ENCODE measurements around the gene LMF1.

LMF1 gene

DNA sequence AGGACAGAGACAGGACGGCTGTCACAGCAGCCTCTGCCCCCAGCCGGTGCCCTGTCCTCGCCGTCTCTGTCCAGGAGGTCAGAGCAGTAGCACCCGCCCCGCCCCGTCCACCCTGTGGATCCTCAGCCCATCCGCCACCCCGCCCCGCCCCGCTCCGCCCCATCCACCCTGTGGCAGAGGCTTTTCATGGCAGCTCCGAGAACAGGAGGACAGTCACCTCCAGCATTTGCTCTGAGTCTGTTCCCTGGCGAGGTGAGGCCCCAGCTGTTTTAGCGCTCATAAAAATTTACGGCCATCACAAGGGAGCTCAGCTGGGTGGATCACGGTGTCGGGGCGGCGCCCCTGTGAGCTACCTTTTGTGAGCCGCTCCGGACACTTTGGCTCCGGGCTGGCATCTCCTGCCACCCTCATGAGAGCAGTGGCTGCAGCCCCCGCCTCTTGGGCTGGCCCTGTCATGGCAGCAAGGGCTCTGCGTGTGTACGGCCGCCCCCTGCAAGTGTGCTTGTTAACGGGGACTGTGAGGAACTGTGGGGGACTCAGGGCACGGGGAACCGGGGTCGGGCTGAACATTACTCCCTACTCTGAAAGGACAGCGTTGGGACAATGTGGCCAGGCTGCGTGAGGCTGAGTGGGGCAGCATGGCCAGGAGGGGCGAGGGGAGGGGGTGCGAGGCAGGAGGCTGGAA, 138.0 kb downstream of the LMF1 start:
- Mint-ChIP-seq H3K27me3 (peaks cover 9 to 15% of the 10 kb centered on the region in 2 donors), H3K36me3 (ENCODE audit: insufficient read depth) (no peaks in the 10 kb centered on the region), H3K27ac (no peak overlapping the region), H3K9me3 (no peaks in the 10 kb centered on the region), H3K4me1 (ENCODE audit: low read depth in 2 of 2) (no peaks in the 10 kb centered on the region), H3K4me3 (no peak overlapping the region)
- no peak for DNase-seq
- no peak for ATAC-seq (replicated peaks)

DNA sequence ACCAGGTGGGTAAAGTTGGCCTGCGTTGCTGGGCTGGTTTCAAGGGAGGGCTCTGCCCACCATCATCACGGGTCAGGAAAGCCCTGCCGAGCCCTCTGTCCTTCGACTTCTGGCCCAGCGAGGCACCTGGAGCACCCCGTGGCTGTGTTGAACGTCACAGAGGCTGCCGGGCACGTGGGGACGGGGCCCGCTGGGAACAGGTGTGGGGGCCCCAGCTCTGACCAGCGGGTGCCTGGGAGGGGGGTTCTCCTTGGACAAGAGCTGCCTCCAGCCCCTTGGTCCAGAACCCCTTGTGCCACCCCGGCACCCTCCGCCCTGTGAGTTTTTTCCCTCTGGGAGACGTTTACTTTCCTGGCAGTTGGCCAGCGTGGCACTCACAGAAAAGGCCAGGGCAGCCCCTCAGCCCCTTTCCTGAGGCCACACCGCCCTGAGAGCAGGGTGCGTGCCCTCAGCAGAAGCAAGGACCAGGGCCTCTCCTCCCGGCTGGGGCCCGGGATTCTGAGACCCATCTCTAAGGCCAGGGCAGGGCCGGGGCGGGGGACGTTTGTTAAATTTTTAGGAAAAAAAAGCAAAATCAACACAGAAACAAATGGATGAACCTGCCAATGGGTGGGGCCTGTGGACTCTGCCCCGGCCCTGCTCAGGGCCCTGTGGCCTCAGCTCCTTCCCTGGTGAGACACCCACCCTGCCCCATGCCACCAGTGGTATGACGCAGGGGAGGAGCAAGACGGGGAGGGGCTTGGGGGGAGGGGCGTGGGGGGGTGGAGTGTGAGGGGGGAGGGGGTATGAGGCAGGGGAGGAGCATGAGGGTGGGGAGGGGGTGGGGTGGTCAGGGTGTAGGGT, 139.0 kb downstream of the LMF1 start:
- H3K4me1 Mint-ChIP-seq (ENCODE audit: low read depth in 2 of 2): no peaks in the 10 kb centered on the region
- DNase-seq: no peak
- H3K36me3 Mint-ChIP-seq (ENCODE audit: insufficient read depth): no peaks in the 10 kb centered on the region

DNA sequence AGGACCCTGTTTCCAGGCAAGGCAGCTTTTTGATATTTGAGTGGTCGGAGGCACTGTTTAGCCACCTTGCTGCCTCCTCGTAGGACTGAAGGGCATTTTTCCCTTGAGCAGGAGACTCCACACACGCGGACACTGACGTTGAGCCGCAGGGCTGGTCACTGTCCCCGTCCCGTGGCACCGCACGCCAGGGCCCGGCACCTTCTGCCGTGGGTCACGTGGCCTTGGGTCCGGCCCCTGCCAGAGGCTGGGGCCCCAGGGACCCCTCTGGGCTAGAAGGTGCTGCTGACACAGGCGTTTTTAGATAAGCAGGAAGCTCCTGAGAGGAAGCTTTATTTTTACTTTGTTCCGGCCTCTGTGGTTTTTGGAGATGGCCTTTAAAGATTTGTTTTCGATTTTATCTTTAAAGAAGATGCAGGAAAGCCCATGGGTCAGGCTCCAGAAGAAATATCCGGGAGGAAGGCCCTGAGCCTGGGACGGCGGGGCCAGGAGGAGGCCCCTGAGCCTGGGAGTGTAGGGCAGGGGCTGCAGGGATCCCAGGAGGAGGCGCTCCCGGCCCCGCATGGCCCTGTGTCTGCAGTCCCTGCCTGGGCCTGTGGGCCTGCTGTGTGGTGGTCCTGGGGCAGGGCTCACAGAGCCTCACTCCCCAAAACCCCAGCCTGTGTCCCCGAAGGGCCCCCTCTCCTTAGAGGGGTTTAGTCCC, 139.8 kb downstream of the LMF1 start:
- H3K36me3 Mint-ChIP-seq (ENCODE audit: insufficient read depth): no peaks in the 10 kb centered on the region
- H3K27me3 Mint-ChIP-seq: peaks cover 10 to 15% of the 10 kb centered on the region in 2 donors

More for the DNA sequence above, 139.0 kb downstream of the LMF1 start:
- H3K9me3 Mint-ChIP-seq: no peaks in the 10 kb centered on the region
- H3K27me3 Mint-ChIP-seq: peaks cover 9 to 15% of the 10 kb centered on the region in 2 donors
- no peak for ATAC-seq (replicated peaks)
- H3K4me3 Mint-ChIP-seq: no peak overlapping the region
- no peak overlapping the region for H3K27ac Mint-ChIP-seq

DNA sequence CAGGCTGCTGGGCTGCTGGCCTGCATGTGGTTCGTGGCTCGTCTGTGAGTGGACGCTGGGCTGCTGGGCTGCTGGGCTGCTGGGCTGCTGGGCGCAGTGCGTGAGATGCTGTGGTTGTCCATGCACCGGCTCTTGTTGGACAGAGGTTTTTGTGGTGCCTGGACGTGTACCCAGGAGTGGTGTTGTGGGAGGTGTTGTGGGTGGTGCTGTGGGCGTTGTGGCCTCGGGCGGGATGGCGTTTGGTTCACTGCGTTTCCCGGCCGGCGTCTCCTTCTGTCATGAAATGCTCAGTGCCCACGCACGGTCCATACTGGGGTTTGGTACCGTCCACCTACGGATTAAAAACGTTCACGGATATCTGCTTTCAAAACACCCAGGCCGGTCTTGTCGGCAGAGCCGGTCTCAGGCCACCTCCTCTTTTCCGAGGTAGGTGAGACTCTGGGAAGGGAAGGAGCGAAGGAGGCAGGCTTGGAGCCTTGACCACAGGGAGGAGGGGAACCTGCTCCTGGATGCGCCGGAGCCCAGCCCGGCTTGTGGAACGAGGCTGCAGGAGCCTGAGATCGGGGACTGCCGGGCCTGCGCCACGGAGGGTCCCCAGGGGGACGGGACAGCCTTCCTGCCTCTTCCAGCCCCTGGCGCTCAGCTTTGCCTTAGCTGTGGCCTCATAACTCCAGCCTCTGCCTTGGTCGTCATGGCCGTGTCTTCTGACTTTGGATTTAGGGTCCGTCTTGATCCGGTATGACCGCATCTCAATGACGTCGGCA, 140.5 kb downstream of the LMF1 start:
- H3K4me1 Mint-ChIP-seq (ENCODE audit: low read depth in 2 of 2): no peaks in the 10 kb centered on the region
- no peak overlapping the region for H3K27ac Mint-ChIP-seq
- no peak for DNase-seq
- H3K9me3 Mint-ChIP-seq: no peaks in the 10 kb centered on the region
- H3K36me3 Mint-ChIP-seq (ENCODE audit: insufficient read depth): no peaks in the 10 kb centered on the region
- no peak for ATAC-seq (replicated peaks)
- H3K27me3 Mint-ChIP-seq: peaks cover 14 to 15% of the 10 kb centered on the region in 2 donors
- no peak overlapping the region for H3K4me3 Mint-ChIP-seq

More for the DNA sequence above, 139.8 kb downstream of the LMF1 start:
- Mint-ChIP-seq H3K27ac (no peak overlapping the region), H3K4me3 (no peak overlapping the region), H3K4me1 (ENCODE audit: low read depth in 2 of 2) (no peaks in the 10 kb centered on the region), H3K9me3 (no peaks in the 10 kb centered on the region)
- DNase-seq (no peak), ATAC-seq (replicated peaks) (no peak)

DNA sequence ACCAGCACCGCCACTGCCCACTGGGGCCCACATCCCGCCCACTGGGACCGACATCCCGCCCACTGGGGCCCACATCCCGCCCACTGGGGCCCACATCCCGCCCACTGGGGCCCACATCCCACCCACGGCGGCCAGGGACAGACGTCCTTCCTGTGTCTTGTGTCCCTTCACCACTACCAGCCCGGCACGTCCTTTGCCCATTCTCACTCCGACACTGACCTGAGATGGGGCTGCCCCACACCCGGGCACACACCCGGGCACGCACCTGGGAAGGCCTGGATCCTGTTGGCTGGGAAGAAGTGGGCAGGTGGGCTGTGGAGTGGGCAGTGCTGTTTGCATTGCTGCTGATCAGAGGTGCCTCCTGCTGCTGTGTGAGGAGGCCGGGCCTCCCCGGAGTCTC, 141.9 kb downstream of the LMF1 start:
- DNase-seq: no peak
- no peak for ATAC-seq (replicated peaks)
- H3K36me3 Mint-ChIP-seq (ENCODE audit: insufficient read depth): no peaks in the 10 kb centered on the region
- H3K4me1 Mint-ChIP-seq (ENCODE audit: low read depth in 2 of 2): no peaks in the 10 kb centered on the region
- no peaks in the 10 kb centered on the region for H3K9me3 Mint-ChIP-seq
- H3K4me3 Mint-ChIP-seq: no peak overlapping the region
- peaks cover 14 to 15% of the 10 kb centered on the region in 2 donors for H3K27me3 Mint-ChIP-seq
- H3K27ac Mint-ChIP-seq: no peak overlapping the region

DNA sequence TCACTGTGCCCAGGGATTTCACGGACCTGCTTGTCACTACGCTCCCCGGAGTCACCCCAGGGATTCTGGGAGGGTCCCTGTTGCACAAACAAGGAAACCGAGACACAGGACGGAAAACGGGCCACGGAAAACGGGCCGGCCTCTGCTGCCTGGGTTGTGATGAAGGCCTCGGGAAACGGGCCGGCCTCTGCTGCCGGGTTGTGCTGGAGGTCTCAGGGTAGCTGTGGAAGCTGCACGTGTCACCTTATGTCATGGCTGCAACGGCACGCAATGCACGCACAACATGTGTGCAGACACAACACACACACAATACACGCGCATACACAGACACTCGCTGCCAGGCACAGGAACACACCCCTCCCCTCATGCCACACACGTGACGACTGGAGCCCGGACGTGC, 143.3 kb downstream of the LMF1 start:
- ATAC-seq (replicated peaks): no peak
- Mint-ChIP-seq H3K4me1 (ENCODE audit: low read depth in 2 of 2) (no peaks in the 10 kb centered on the region), H3K4me3 (no peak overlapping the region), H3K27me3 (peaks cover 14 to 15% of the 10 kb centered on the region in 2 donors), H3K27ac (no peak overlapping the region), H3K9me3 (no peaks in the 10 kb centered on the region), H3K36me3 (ENCODE audit: insufficient read depth) (no peaks in the 10 kb centered on the region)
- no peak for DNase-seq

DNA sequence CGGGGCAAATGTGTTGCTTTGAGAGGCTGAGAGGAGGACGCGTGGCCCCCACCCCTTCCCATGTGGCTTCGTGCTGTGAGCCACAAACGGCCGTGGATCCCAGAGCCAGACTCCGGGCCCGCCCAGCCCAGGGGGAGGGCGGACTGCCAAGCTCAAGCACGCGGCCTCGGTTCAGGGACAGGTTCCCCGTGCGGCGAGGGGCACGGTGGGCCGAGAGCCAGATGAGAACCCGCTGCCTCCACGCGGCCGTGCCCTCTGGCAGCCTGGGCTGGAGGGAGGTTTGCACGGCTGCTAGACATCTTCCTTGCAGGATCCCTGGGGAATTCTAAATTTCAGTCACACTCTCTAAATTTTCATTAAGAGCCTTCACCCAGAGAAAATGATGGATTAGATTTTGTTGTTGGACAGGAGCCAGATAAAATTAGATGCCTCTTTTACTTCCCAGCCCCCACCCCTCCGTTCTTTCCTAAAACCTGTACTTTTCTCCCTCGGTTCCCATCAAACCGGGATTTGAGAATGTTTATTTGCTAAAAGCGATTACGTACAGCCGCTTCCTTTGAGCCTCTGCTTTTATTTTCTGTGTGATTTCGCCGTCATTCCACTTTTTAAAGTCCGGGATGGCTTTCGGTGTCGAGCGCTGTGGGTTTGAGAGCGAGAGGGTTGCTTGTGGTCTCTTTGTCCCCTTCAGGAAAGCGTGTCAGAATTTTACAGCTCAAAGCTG, 145.3 kb downstream of the LMF1 start:
- no peak overlapping the region for H3K4me3 Mint-ChIP-seq
- no peak for ATAC-seq (replicated peaks)
- no peaks in the 10 kb centered on the region for H3K36me3 Mint-ChIP-seq (ENCODE audit: insufficient read depth)
- H3K27ac Mint-ChIP-seq: no peak overlapping the region
- H3K27me3 Mint-ChIP-seq: peaks cover 15 to 18% of the 10 kb centered on the region in 2 donors
- no peaks in the 10 kb centered on the region for H3K9me3 Mint-ChIP-seq
- no peaks in the 10 kb centered on the region for H3K4me1 Mint-ChIP-seq (ENCODE audit: low read depth in 2 of 2)
- no peak for DNase-seq

DNA sequence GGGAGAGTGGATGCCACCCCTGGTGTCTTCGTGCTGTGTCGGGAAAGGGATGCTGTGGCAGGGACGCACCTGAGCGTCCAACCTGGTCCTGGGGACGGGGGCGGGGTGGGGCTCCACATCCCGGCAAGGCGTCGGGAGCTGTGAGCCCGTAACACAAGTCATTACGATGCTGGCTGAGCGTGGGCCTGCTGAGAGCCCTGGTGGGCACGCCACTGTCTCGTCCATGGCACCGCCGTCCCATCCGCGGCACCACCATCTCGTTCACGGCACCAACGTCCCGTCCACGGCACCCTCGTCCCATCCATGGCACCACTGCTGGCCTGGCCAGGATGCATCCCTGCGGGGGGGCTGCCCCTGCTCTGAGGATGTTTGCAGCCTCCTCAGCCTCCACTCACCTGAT, 146.2 kb downstream of the LMF1 start:
- Mint-ChIP-seq H3K27me3 (peaks cover 7 to 12% of the 10 kb centered on the region in 2 donors), H3K36me3 (ENCODE audit: insufficient read depth) (no peaks in the 10 kb centered on the region), H3K4me1 (ENCODE audit: low read depth in 2 of 2) (peaks cover 0 to 2% of the 10 kb centered on the region in 2 donors), H3K4me3 (no peak overlapping the region), H3K9me3 (no peaks in the 10 kb centered on the region), H3K27ac (no peak overlapping the region)
- no peak for DNase-seq
- no peak for ATAC-seq (replicated peaks)

DNA sequence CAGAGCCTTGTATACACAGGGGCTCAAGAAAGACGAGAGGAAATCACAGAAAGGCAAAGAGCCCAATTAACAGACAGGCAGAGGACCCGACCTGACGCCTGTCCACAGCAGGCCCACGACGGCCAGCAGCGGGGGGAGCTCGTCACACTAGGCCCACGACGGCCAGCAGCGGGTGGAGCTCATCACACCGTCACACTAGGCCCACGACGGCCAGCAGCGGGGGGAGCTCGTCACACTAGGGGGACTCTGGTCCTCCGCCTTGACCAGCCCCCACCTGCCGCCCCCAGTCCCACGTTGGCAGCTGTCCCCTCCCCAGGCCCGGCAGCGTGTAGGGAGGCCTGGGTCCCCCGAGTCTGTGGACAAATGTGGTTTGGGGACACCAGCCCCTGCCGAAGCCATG, 146.6 kb downstream of the LMF1 start:
- DNase-seq (no peak), ATAC-seq (replicated peaks) (no peak)
- peaks cover 3 to 9% of the 10 kb centered on the region in 2 donors for H3K27me3 Mint-ChIP-seq
- H3K9me3 Mint-ChIP-seq: no peaks in the 10 kb centered on the region
- no peaks in the 10 kb centered on the region for H3K36me3 Mint-ChIP-seq (ENCODE audit: insufficient read depth)
- no peak overlapping the region for H3K4me3 Mint-ChIP-seq
- peaks cover 0 to 2% of the 10 kb centered on the region in 2 donors for H3K4me1 Mint-ChIP-seq (ENCODE audit: low read depth in 2 of 2)
- no peak overlapping the region for H3K27ac Mint-ChIP-seq

DNA sequence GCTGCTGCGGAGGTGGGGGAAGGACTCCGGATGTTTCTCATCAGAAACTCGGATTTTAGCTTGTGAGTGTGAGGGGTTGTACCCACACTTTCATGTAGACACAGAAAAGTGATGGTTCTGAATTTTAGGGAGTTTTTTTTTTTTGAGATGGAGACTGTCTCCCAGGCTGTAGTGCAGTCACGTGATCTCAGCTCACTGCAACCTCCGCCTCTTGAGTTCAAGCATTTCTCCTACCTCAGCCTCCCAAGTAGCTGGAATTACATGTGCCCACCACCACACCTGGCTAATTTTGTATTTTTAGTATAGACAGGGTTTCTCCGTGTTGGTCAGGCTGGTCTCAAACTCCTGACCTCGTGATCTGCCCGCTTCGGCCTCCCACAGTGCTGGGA, 147.9 kb downstream of the LMF1 start:
- Mint-ChIP-seq H3K9me3 (no peaks in the 10 kb centered on the region), H3K36me3 (ENCODE audit: insufficient read depth) (no peaks in the 10 kb centered on the region), H3K27ac (no peak overlapping the region), H3K27me3 (peaks cover 0 to 9% of the 10 kb centered on the region in 2 donors), H3K4me3 (no peak overlapping the region), H3K4me1 (ENCODE audit: low read depth in 2 of 2) (peaks cover 0 to 2% of the 10 kb centered on the region in 2 donors)
- no peak for ATAC-seq (replicated peaks)
- DNase-seq: no peak

DNA sequence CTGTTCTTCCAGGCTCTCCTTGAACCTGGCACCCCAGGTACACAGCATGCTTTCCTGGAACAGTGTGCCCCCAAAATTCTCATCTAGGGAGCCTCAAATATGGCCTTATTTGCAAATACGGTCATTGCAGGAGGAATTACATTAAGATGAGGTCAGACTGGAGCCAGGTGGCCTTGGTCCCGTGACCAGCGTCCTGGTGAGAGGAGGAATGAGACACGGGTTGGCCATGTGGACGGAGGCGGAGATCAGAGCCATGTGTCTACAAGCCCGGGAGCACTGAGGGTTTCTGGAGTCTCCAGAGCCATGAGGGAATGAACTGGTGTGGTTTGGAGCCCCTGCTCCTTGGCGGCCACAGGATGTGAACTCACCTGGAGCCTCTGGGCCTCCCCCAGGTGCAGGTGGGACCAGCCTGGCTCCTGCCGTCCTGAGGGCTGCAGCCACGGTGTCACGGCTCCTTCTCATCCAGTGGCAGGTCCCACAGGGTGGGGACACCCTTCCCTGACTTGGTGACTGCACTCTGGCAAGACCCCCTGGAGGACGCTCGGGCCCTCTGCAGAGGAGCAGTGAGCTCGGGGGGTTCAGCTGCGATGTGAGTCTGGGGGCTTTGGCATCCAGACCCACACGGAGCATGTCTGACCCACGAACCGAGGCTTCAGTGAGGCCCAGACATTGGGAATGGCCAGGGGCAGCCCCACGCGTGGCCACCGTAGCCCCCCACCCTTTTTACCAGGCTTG, 148.4 kb downstream of the LMF1 start:
- Mint-ChIP-seq H3K27me3 (peaks cover 0 to 9% of the 10 kb centered on the region in 2 donors), H3K4me3 (no peak overlapping the region), H3K4me1 (ENCODE audit: low read depth in 2 of 2) (peaks cover 0 to 2% of the 10 kb centered on the region in 2 donors), H3K36me3 (ENCODE audit: insufficient read depth) (no peaks in the 10 kb centered on the region), H3K9me3 (no peaks in the 10 kb centered on the region), H3K27ac (no peak overlapping the region)
- DNase-seq (no peak), ATAC-seq (replicated peaks) (no peak)

DNA sequence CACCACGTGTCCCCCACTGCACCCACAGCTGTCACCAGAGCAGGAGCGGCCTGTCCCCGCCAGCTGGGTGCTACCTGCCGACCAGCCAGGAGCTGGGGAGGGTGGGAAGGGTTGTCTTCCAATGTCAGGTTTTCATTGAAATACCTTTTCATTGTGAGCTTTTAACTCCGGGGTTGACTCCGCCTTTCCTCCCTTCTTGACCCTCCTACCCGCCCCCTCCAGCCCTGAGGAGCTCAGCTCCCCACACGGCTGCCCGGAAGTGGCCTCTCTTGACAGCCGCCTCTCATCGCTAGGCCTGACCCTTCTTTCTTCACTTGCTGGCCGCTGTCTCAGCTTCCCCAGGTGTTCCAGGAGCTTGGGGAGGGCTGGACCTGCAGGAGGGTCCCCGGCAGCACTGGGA, 149.0 kb downstream of the LMF1 start:
- DNase-seq (no peak), ATAC-seq (replicated peaks) (no peak)
- Mint-ChIP-seq H3K4me3 (no peak overlapping the region), H3K9me3 (no peaks in the 10 kb centered on the region), H3K36me3 (ENCODE audit: insufficient read depth) (no peaks in the 10 kb centered on the region), H3K4me1 (ENCODE audit: low read depth in 2 of 2) (peaks cover 0 to 2% of the 10 kb centered on the region in 2 donors), H3K27ac (no peak overlapping the region), H3K27me3 (peaks cover 0 to 9% of the 10 kb centered on the region in 2 donors)

Data from effector memory CD8-positive, alpha-beta T cell (primary cell).